Measurements from ENCODE around the gene SLC39A8.
"Not testable (repeated sequence)": the region's sequence is repeated elsewhere in the genome, so short reads cannot be mapped to it uniquely, and the experiment has no call there.

SLC39A8 gene

GRCh38 chr4:102344954-102345794, at the start of gene SLC39A8:
Gene SLC39A8, minus strand, starts transcription at chr4:102345482. Its CDS starts 820 bp downstream, at chr4:102344662.
- DNase-seq (ENCODE audit: low spot score): peak; percentile 92

- no peak for DNase-seq (ENCODE audit: low spot score)
Observed at GRCh38 chr4:102392033-102392744, 46.9 kb upstream of the SLC39A8 start.

GRCh38 chr4:102390438-102390837, 45.2 kb upstream of the SLC39A8 start:
- no peak for DNase-seq (ENCODE audit: low spot score)

GRCh38 chr4:102388611-102389010, 43.3 kb upstream of the SLC39A8 start:
- no peak for DNase-seq (ENCODE audit: low spot score)

GRCh38 chr4:102387552-102388150, 42.4 kb upstream of the SLC39A8 start:
- DNase-seq (ENCODE audit: low spot score): no peak

- no peak for DNase-seq (ENCODE audit: low spot score)
Observed at GRCh38 chr4:102386966-102387365, 41.7 kb upstream of the SLC39A8 start.

- DNase-seq (ENCODE audit: low spot score): not testable (repeated sequence)
Observed at GRCh38 chr4:102380253-102380652, 35.0 kb upstream of the SLC39A8 start.

GRCh38 chr4:102362922-102363432, 17.7 kb upstream of the SLC39A8 start:
- no peak for DNase-seq (ENCODE audit: low spot score)

- DNase-seq (ENCODE audit: low spot score): no peak
Observed at GRCh38 chr4:102358128-102358527, 12.8 kb upstream of the SLC39A8 start.

- DNase-seq (ENCODE audit: low spot score): not testable (repeated sequence)
Observed at GRCh38 chr4:102357637-102358036, 12.4 kb upstream of the SLC39A8 start.

GRCh38 chr4:102356562-102357202, 11.4 kb upstream of the SLC39A8 start:
- DNase-seq (ENCODE audit: low spot score): no peak

GRCh38 chr4:102355748-102356147, 10.5 kb upstream of the SLC39A8 start:
- DNase-seq (ENCODE audit: low spot score): no peak

GRCh38 chr4:102354671-102355454, 9.6 kb upstream of the SLC39A8 start:
- no peak for DNase-seq (ENCODE audit: low spot score)

GRCh38 chr4:102352781-102353180, 7.5 kb upstream of the SLC39A8 start:
- DNase-seq (ENCODE audit: low spot score): no peak

- DNase-seq (ENCODE audit: low spot score): no peak
Observed at GRCh38 chr4:102350634-102351033, 5.4 kb upstream of the SLC39A8 start.

GRCh38 chr4:102348701-102349100, 3.4 kb upstream of the SLC39A8 start:
- no peak for DNase-seq (ENCODE audit: low spot score)

GRCh38 chr4:102345795-102346100, 466 bp upstream of the SLC39A8 start:
- no peak for DNase-seq (ENCODE audit: low spot score)

GRCh38 chr4:102344520-102344953, 745 bp downstream of the SLC39A8 start:
- DNase-seq (ENCODE audit: low spot score): peak; percentile 83

- DNase-seq (ENCODE audit: low spot score): no peak
Observed at GRCh38 chr4:102343964-102344519, 1.2 kb downstream of the SLC39A8 start.

- no peak for DNase-seq (ENCODE audit: low spot score)
Observed at GRCh38 chr4:102342404-102343074, 2.7 kb downstream of the SLC39A8 start.

- no peak for DNase-seq (ENCODE audit: low spot score)
Observed at GRCh38 chr4:102341201-102341600, 4.1 kb downstream of the SLC39A8 start.
